GDM1 (cell line): ENCODE data around the gene KLRB1.
"Not testable (repeated sequence)": the region's sequence is repeated elsewhere in the genome, so short reads cannot be mapped to it uniquely, and the experiment has no call there.

Experiments
- DNase-seq: peaks from one replicate; lab custom pipeline; 2025; lab: John Stamatoyannopoulos, UW

Gene KLRB1

GRCh38 chr12:9619411-9620179 lies 11.9 kb upstream of the KLRB1 start:
- DNase-seq, result no peak

- DNase-seq, result not testable (repeated sequence)
Measured at GRCh38 chr12:9618906-9619305, 11.2 kb upstream of the KLRB1 start.

GRCh38 chr12:9617124-9617523 lies 9.4 kb upstream of the KLRB1 start:
- DNase-seq, result no peak

GRCh38 chr12:9615420-9616136 lies 7.9 kb upstream of the KLRB1 start:
- DNase-seq, result no peak

- not testable (repeated sequence) for DNase-seq
Measured at GRCh38 chr12:9610606-9611005, 2.9 kb upstream of the KLRB1 start.

GRCh38 chr12:9606736-9607372 lies 862 bp downstream of the KLRB1 start:
- no peak for DNase-seq

- DNase-seq, result no peak
Measured at GRCh38 chr12:9606247-9606646, 1.5 kb downstream of the KLRB1 start.

- DNase-seq, result no peak
Measured at GRCh38 chr12:9605483-9605882, 2.2 kb downstream of the KLRB1 start.

GRCh38 chr12:9604287-9604686 lies 3.4 kb downstream of the KLRB1 start:
- no peak for DNase-seq

- DNase-seq, result not testable (repeated sequence)
Measured at GRCh38 chr12:9600426-9600825, 7.3 kb downstream of the KLRB1 start.

- no peak for DNase-seq
Measured at GRCh38 chr12:9598363-9598762, 9.4 kb downstream of the KLRB1 start.

- no peak for DNase-seq
Measured at GRCh38 chr12:9597365-9597764, 10.4 kb downstream of the KLRB1 start.

- DNase-seq, result no peak
Measured at GRCh38 chr12:9590441-9590840, 17.3 kb downstream of the KLRB1 start.

GRCh38 chr12:9588749-9589148 lies 19.0 kb downstream of the KLRB1 start:
- no peak for DNase-seq

- no peak for DNase-seq
Measured at GRCh38 chr12:9587987-9588600, 19.6 kb downstream of the KLRB1 start.

- not testable (repeated sequence) for DNase-seq
Measured at GRCh38 chr12:9577729-9578128, 30.0 kb downstream of the KLRB1 start.

GRCh38 chr12:9567151-9567550 lies 40.6 kb downstream of the KLRB1 start:
- DNase-seq, result not testable (repeated sequence)

- not testable (repeated sequence) for DNase-seq
Measured at GRCh38 chr12:9566113-9566512, 41.6 kb downstream of the KLRB1 start.

- not testable (repeated sequence) for DNase-seq
Measured at GRCh38 chr12:9564418-9564817, 43.3 kb downstream of the KLRB1 start.

- DNase-seq, result not testable (repeated sequence)
Measured at GRCh38 chr12:9562841-9563453, 44.8 kb downstream of the KLRB1 start.

- not testable (repeated sequence) for DNase-seq
Measured at GRCh38 chr12:9545489-9545888, 62.2 kb downstream of the KLRB1 start.
